ENCODE results near the gene CREG2.

Gene CREG2

GRCh38 chr2:101395545-101396315, 8.4 kb upstream of the CREG2 start:
- no peak for DNase-seq
- TF ChIP-seq CTCF (IDR thresholded peaks at IDR 0.05; ENCODE audit: low read depth, low read length, missing control alignments) = no peak
- Histone ChIP-seq H3K27me3 (replicated peaks) (no peaks in the 10 kb centered on the region), H3K4me3 (ENCODE audit: low read depth, low read length) (no peak overlapping the region), H3K27ac (peak overlapping the region; percentile 88), H3K36me3 (replicated peaks) (no peaks in the 10 kb centered on the region)
- in situ Hi-C loops (cut with HindIII; ENCODE audit: low pct_ligation_motif_present, low sequenced_read_pairs) = no loop called here

- Histone ChIP-seq H3K36me3 (replicated peaks) (no peaks in the 10 kb centered on the region), H3K27me3 (replicated peaks) (peaks cover 7% of the 10 kb centered on the region), H3K27ac (no peak overlapping the region), H3K4me3 (ENCODE audit: low read depth, low read length) (no peak overlapping the region)
- no peak for TF ChIP-seq CTCF (IDR thresholded peaks at IDR 0.05; ENCODE audit: low read depth, low read length, missing control alignments)
- in situ Hi-C loops (cut with HindIII; ENCODE audit: low pct_ligation_motif_present, low sequenced_read_pairs) = no loop called here
- peak; percentile 43 for DNase-seq
These were observed 929 bp upstream of the CREG2 start for GRCh38 chr2:101388232-101388631.

- no peak for TF ChIP-seq CTCF (IDR thresholded peaks at IDR 0.05; ENCODE audit: low read depth, low read length, missing control alignments)
- Histone ChIP-seq H3K27me3 (replicated peaks) (peaks cover 7% of the 10 kb centered on the region), H3K27ac (no peak overlapping the region), H3K4me3 (ENCODE audit: low read depth, low read length) (peak overlapping the region; percentile 54), H3K36me3 (replicated peaks) (no peaks in the 10 kb centered on the region)
- DNase-seq = no peak
- in situ Hi-C loops (cut with HindIII; ENCODE audit: low pct_ligation_motif_present, low sequenced_read_pairs) = no loop called here
These were observed 628 bp downstream of the CREG2 start for GRCh38 chr2:101386599-101387150.

GRCh38 chr2:101383016-101383541, 4.2 kb downstream of the CREG2 start:
- peaks cover 7% of the 10 kb centered on the region for H3K27me3 ChIP-seq (replicated peaks)
- no peak overlapping the region for H3K27ac ChIP-seq
- no peak for DNase-seq
- H3K4me3 ChIP-seq (ENCODE audit: low read depth, low read length) = no peak overlapping the region
- no peaks in the 10 kb centered on the region for H3K36me3 ChIP-seq (replicated peaks)
- TF ChIP-seq CTCF (IDR thresholded peaks at IDR 0.05; ENCODE audit: low read depth, low read length, missing control alignments) = no peak
- in situ Hi-C loops (cut with HindIII; ENCODE audit: low pct_ligation_motif_present, low sequenced_read_pairs) = no loop called here

GRCh38 chr2:101382442-101382841, 4.9 kb downstream of the CREG2 start:
- H3K27ac ChIP-seq = no peak overlapping the region
- no peak for DNase-seq
- in situ Hi-C loops (cut with HindIII; ENCODE audit: low pct_ligation_motif_present, low sequenced_read_pairs) = no loop called here
- H3K27me3 ChIP-seq (replicated peaks) = peaks cover 7% of the 10 kb centered on the region
- TF ChIP-seq CTCF (IDR thresholded peaks at IDR 0.05; ENCODE audit: low read depth, low read length, missing control alignments) = no peak
- H3K36me3 ChIP-seq (replicated peaks) = no peaks in the 10 kb centered on the region
- H3K4me3 ChIP-seq (ENCODE audit: low read depth, low read length) = no peak overlapping the region
